Measurements from ENCODE around the gene FAM120C.

Gene FAM120C

GRCh38 chrX:54030329-54030728, 152.7 kb downstream of the FAM120C start:
- DNase-seq, result no peak

DNA sequence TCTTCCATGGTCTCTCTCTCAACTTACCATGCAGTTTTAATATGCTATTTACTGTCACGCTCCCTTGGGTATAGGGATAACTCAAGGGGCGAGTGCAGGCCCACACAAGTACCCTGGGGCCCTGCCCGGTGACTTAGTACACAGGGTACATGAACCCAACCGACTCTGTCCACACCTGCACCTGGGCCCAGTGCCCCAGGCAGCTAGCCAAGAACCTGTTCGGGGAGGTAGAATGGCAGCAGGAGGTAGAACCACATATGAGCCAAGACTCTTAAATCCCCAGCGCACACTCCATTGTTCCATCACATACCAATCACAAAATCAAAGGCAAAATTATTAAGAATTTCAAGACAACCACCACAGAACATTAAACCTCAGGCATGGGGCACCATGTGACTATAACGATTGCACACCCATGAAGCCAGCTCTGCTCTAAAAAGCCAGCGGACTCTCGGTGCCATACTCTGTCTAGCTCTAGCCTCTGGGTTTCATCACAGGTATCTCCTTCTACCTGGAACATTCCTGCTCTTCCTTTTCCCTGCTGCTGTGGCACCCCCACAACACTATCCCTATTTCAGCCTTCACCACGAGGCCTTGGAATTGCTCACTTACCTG, 153.4 kb downstream of the FAM120C start:
- no peak for DNase-seq

GRCh38 chrX:54024350-54024749, 158.7 kb downstream of the FAM120C start:
- DNase-seq, result no peak

Data from NCI-H2029 treated with DMSO at 0.1 percent for 48 hours (cell line).